HEK293T (cell line): ENCODE results near the gene ARHGEF26.

Experiments
- CTCF ChIA-PET: fragments of 350-600 bp; formaldehyde crosslinking; extraction: SDS; loops from one replicate; lab custom pipeline; 2021; ENCODE audit warnings: antibody characterized with exemption, inconsistent platforms; lab: Yijun Ruan, JAX
- POLR2A ChIA-PET: fragments of 350-600 bp; formaldehyde crosslinking; extraction: SDS; loops from one replicate; lab custom pipeline; 2020; ENCODE audit warnings: antibody characterized with exemption, inconsistent platforms; lab: Yijun Ruan, JAX
- DNase-seq: peaks from one replicate; pipeline ENCODE4 v3.0.0; 2012; ENCODE audit warnings: mixed read lengths; ENCODE audit errors: extremely low spot score
- ARNT ChIP-seq: fragments of 450-650 bp; IDR thresholded peaks from 2 replicates; pipeline ENCODE4 v1.6.1; 2017; ENCODE audit warnings: mild to moderate bottlenecking
- BHLHE40 ChIP-seq: fragments of 450-650 bp; IDR thresholded peaks from 2 replicates; pipeline ENCODE4 v1.6.1; 2016; ENCODE audit warnings: mild to moderate bottlenecking, moderate library complexity, borderline replicate concordance
- CTBP1 ChIP-seq: fragments of 450-650 bp; IDR thresholded peaks from 2 replicates; pipeline ENCODE4 v1.6.1; 2016; ENCODE audit warnings: borderline replicate concordance
- ELF4 ChIP-seq: fragments of 450-650 bp; IDR thresholded peaks from 2 replicates; pipeline ENCODE4 v1.6.1; 2017; ENCODE audit warnings: antibody characterized with exemption
- FOXA1 ChIP-seq: fragments of 450-650 bp; IDR thresholded peaks from 2 replicates; pipeline ENCODE4 v1.6.1; 2016; ENCODE audit warnings: mild to moderate bottlenecking
- FOXK2 ChIP-seq: fragments of 450-650 bp; IDR thresholded peaks from 2 replicates; pipeline ENCODE4 v1.6.1; 2016; ENCODE audit warnings: mild to moderate bottlenecking
- FOXM1 ChIP-seq: fragments of 450-650 bp; IDR thresholded peaks from 2 replicates; pipeline ENCODE4 v1.6.1; 2017; ENCODE audit warnings: mild to moderate bottlenecking, borderline replicate concordance
- HDGF ChIP-seq: fragments of 450-650 bp; IDR thresholded peaks from 2 replicates; pipeline ENCODE4 v1.6.1; 2017; ENCODE audit warnings: antibody characterized with exemption, borderline replicate concordance
- L3MBTL2 ChIP-seq: fragments of 450-650 bp; conservative IDR thresholded peaks from 2 replicates; pipeline ENCODE4 v1.6.1; 2016; ENCODE audit warnings: mild to moderate bottlenecking
- LEF1 ChIP-seq: fragments of 450-650 bp; IDR thresholded peaks from 2 replicates; pipeline ENCODE4 v1.6.1; 2017; ENCODE audit warnings: mild to moderate bottlenecking, borderline replicate concordance
- NFRKB ChIP-seq: fragments of 450-650 bp; IDR thresholded peaks from 2 replicates; pipeline ENCODE4 v1.6.1; 2016; ENCODE audit warnings: mild to moderate bottlenecking, moderate library complexity
- PKNOX1 ChIP-seq: fragments of 450-650 bp; IDR thresholded peaks from 2 replicates; pipeline ENCODE4 v1.6.1; 2016
- SP1 ChIP-seq: fragments of 450-650 bp; IDR thresholded peaks from 2 replicates; pipeline ENCODE4 v1.6.1; 2017
- SUZ12 ChIP-seq: fragments of 450-650 bp; IDR thresholded peaks from 2 replicates; pipeline ENCODE4 v1.6.1; 2016; ENCODE audit warnings: mild to moderate bottlenecking
- TARDBP ChIP-seq: fragments of 450-650 bp; IDR thresholded peaks from 2 replicates; pipeline ENCODE4 v1.6.1; 2016
- ZNF384 ChIP-seq: fragments of 450-650 bp; IDR thresholded peaks from 2 replicates; pipeline ENCODE4 v1.6.1; 2016

ARHGEF26 gene

GRCh38 chr3:154135511-154136173, 14.5 kb downstream of the ARHGEF26 start:
- ChIA-PET CTCF (no interaction called here), POLR2A (no interaction called here)
- no peak for TF ChIP-seq ELF4
- no peak for TF ChIP-seq L3MBTL2
- DNase-seq, result no peak

- TF ChIP-seq FOXA1, result no peak
- TF ChIP-seq L3MBTL2, result no peak
- no peak for TF ChIP-seq SP1
- no peak for TF ChIP-seq FOXM1
- no peak for TF ChIP-seq BHLHE40
- TF ChIP-seq ARNT, result no peak
- no peak for TF ChIP-seq PKNOX1
- no peak for TF ChIP-seq FOXK2
- no peak for TF ChIP-seq HDGF
- no peak for TF ChIP-seq LEF1
- no peak for TF ChIP-seq ELF4
- TF ChIP-seq SUZ12, result no peak
- TF ChIP-seq NFRKB, result no peak
- no peak for TF ChIP-seq TARDBP
- TF ChIP-seq ZNF384, result no peak
- TF ChIP-seq CTBP1, result no peak
- POLR2A ChIA-PET, result no interaction called here
Observed at GRCh38 chr3:154137036-154137435, 15.8 kb downstream of the ARHGEF26 start.

GRCh38 chr3:154139996-154140436, 18.8 kb downstream of the ARHGEF26 start:
- ChIA-PET CTCF (no interaction called here), POLR2A (no interaction called here)
- no peak for DNase-seq
- TF ChIP-seq CTBP1 (no peak), NFRKB (no peak), SUZ12 (no peak), ARNT (no peak), SP1 (no peak), TARDBP (no peak), L3MBTL2 (no peak), FOXK2 (no peak), BHLHE40 (no peak), ZNF384 (no peak)

More at GRCh38 chr3:154137036-154137435, 15.8 kb downstream of the ARHGEF26 start:
- DNase-seq, result no peak
- CTCF ChIA-PET, result no interaction called here

GRCh38 chr3:154142608-154143007, 21.4 kb downstream of the ARHGEF26 start:
- TF ChIP-seq ARNT (no peak), NFRKB (no peak), SUZ12 (no peak), FOXM1 (no peak), ZNF384 (no peak), HDGF (no peak), FOXA1 (no peak), FOXK2 (no peak), L3MBTL2 (no peak), TARDBP (no peak), SP1 (no peak), LEF1 (no peak), PKNOX1 (no peak), BHLHE40 (no peak), ELF4 (no peak), CTBP1 (no peak)
- ChIA-PET CTCF (no interaction called here), POLR2A (no interaction called here)
- no peak for DNase-seq

GRCh38 chr3:154143873-154144272, 22.7 kb downstream of the ARHGEF26 start:
- DNase-seq, result no peak
- TF ChIP-seq FOXM1 (no peak), CTBP1 (no peak), HDGF (no peak), ZNF384 (no peak), SP1 (no peak), BHLHE40 (no peak), LEF1 (no peak), NFRKB (no peak)
- ChIA-PET CTCF (no interaction called here), POLR2A (no interaction called here)

- ChIA-PET POLR2A (interaction anchor here (1.4 kb wide), 1 partner anchor 24 kb away, joined by 3 read pairs; the partner anchor contains the start of gene ARHGEF26), CTCF (interaction anchor here (0.6 kb wide), 1 partner anchor 335 kb away, joined by 3 read pairs; no protein-coding TSS in a partner anchor)
- no peak for TF ChIP-seq TARDBP
- DNase-seq, result no peak
Observed at GRCh38 chr3:154144825-154145465, 23.8 kb downstream of the ARHGEF26 start.

GRCh38 chr3:154148541-154148940, 27.4 kb downstream of the ARHGEF26 start:
- no peak for DNase-seq
- POLR2A ChIA-PET, result no interaction called here

More at GRCh38 chr3:154148541-154148940, 27.4 kb downstream of the ARHGEF26 start:
- CTCF ChIA-PET, result no interaction called here
- TF ChIP-seq ARNT (no peak), ZNF384 (no peak), FOXK2 (no peak)
